Kidney epithelial cell (primary cell): ENCODE measurements around the gene ZNF627. TPM values are rescaled to one million over a fixed set of nuclear protein-coding genes. Genes with fewer than 3 reads are reported as not detected.
A peak's percentile ranks its signal among the peaks of the same experiment; 100 is the strongest.
"Not testable (repeated sequence)": the region's sequence is repeated elsewhere in the genome, so short reads cannot be mapped to it uniquely, and the experiment has no call there.

Experiments
- DNase-seq: peaks from one replicate; pipeline ENCODE4 v3.0.0-alpha.2; 2010; ENCODE audit warnings: low read depth
- H3K27me3 ChIP-seq: 2 replicates; pipeline ENCODE4 v1.6.0; 2011; ENCODE audit warnings: low read length; ENCODE audit not compliant: control insufficient read depth, insufficient read depth
- H3K36me3 ChIP-seq: 2 replicates; pipeline ENCODE4 v1.5.1; 2011; ENCODE audit warnings: low read length; ENCODE audit not compliant: control insufficient read depth, insufficient read depth
- H3K4me3 ChIP-seq: 2 replicates; pipeline ENCODE4 v1.5.1; 2011; ENCODE audit warnings: low read depth, mild to moderate bottlenecking, control low read depth, low read length
- total RNA-seq: library from RNA; depleted of rRNA; stranded (reverse); fragments of >200 nt; gene quantifications from 2 replicates; pipeline ENCODE4 v1.2.3, GENCODE V29; 2015
- TF ChIP-seq, protein P1 (sequence below): IDR thresholded peaks from 2 replicates; pipeline ENCODE4 v1.5.1; 2011; ENCODE audit warnings: mild to moderate bottlenecking, moderate library complexity, low read length, control low read depth, inconsistent platforms; ENCODE audit not compliant: insufficient read depth, poor library complexity, severe bottlenecking

Gene ZNF627
- total RNA-seq, 1 donor from 2014 or later, result 23.1 TPM

DNA sequence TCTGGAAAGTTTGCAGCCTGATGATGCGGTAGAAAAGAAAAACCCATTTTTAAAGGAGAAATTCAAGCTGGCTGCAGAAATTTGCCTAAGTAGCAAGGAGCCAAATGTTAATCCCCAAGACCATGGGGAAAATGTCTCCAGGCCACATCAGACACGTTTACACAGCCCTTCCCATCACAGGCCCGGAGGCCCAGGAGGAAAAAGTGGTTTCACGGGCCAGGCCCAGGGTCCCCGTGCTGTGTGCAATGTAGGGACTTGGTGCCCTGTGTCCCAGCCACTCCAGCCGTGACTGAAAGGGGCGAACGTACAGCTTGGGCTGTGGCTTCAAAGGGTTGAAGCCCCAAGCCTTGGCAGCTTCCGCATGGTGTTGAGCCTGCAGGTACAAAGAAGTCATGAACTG is 35.9 kb downstream of the ZNF627 start:
- Histone ChIP-seq H3K4me3 (no peak overlapping the region), H3K36me3 (no peaks in the 10 kb centered on the region), H3K27me3 (no peaks in the 10 kb centered on the region)
- DNase-seq, result no peak
- TF ChIP-seq, protein P1, sequence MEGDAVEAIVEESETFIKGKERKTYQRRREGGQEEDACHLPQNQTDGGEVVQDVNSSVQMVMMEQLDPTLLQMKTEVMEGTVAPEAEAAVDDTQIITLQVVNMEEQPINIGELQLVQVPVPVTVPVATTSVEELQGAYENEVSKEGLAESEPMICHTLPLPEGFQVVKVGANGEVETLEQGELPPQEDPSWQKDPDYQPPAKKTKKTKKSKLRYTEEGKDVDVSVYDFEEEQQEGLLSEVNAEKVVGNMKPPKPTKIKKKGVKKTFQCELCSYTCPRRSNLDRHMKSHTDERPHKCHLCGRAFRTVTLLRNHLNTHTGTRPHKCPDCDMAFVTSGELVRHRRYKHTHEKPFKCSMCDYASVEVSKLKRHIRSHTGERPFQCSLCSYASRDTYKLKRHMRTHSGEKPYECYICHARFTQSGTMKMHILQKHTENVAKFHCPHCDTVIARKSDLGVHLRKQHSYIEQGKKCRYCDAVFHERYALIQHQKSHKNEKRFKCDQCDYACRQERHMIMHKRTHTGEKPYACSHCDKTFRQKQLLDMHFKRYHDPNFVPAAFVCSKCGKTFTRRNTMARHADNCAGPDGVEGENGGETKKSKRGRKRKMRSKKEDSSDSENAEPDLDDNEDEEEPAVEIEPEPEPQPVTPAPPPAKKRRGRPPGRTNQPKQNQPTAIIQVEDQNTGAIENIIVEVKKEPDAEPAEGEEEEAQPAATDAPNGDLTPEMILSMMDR, result no peak

DNA sequence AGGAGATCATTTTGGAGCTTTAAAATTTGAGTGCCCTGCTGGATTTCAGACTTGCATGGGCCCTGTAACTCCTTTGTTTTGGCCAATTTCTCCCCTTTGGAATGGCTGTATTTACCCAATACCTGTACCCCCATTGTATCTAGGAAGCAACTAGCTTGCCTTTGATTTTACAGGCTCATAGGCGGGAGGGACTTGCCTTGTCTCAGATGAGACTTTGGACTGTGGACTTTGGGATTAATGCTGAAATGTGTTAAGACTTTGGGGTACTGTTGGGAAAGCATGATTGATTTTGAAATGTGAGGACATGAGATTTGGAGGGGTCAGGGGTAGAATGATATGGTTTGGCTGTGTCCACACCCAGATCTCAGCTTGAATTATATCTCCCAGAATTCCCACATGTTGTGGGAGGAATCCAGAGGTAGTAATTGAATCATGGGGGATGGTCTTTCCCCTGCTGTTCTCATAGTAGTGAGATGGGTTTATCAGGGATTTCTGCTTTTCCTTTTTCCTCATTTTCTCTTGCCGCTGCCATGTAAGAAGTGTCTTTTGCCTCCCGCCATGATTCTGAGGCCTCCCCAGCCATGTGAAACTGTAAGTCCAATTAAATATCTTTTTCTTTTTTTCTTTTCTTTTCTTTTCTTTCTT is 36.9 kb downstream of the ZNF627 start:
- H3K27me3 ChIP-seq, DNase-seq, H3K4me3 ChIP-seq, H3K36me3 ChIP-seq: not testable (repeated sequence)

DNA sequence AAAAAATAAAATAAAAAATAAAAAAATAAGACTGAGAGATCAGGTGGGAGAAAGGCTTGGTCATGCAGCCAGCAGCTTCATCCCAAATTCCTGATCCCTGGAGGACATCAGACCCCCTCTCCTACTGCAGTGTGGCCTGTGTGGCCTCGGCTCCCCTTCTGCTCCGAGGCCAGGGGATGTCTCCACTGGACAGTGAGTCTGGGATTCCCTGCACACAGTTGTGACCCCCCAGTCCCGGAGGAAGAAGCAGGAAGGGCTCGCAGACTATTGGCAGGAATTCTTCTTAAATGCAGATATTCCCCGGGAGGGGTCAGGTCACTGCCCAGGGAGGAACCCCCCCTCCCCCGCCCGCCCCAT is 41.9 kb downstream of the ZNF627 start:
- DNase-seq, result no peak
- TF ChIP-seq, protein P1, result no peak
- Histone ChIP-seq H3K27me3 (no peaks in the 10 kb centered on the region), H3K4me3 (no peak overlapping the region), H3K36me3 (no peaks in the 10 kb centered on the region)

DNA sequence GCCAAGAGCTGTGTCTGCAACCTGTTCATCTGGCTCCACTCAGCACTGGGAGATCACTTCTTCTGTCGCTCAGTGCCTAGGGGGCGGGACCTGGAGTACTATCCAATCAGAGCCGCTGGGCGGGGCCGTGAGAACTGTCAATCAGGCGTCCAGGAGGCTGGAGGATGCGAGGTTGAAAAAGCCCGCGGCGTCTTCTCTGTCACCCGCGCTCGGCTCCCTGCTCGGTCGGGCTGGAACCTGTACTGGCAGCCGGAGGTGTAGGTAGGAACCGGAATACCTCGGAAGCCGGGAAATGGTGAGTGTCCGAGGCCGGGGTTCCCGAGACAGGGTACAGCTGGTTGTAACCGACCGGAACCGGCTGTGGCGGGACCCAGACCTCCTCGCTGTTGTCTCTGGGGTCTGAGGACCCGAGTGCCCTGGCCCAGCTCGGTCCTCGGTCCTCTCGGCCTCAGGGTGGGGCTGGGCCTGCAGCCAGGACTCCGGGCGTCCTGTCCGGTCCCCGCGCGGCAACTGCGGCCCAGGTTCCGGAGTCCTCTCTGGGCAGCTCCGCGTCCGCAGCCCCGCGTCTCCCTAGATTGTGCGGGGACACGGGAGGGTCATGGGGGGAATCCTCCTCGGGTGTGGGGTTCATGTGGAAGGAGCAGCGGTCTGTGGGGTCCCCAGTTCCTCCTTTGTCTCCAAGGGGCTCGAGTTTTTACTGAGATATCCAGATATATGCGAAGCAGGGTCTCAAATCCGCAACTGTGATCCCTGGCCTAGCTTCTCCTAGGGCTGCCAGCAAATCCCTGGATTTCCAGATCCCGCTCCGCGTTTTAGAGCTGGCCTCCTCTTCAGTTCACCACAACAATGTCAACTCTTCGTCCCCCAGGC is 42.6 kb downstream of the ZNF627 start:
- no peaks in the 10 kb centered on the region for H3K36me3 ChIP-seq
- DNase-seq, result peak; percentile 73
- peak overlapping the region; percentile 76 for H3K4me3 ChIP-seq
- TF ChIP-seq, protein P1, result no peak
- H3K27me3 ChIP-seq, result no peaks in the 10 kb centered on the region

DNA sequence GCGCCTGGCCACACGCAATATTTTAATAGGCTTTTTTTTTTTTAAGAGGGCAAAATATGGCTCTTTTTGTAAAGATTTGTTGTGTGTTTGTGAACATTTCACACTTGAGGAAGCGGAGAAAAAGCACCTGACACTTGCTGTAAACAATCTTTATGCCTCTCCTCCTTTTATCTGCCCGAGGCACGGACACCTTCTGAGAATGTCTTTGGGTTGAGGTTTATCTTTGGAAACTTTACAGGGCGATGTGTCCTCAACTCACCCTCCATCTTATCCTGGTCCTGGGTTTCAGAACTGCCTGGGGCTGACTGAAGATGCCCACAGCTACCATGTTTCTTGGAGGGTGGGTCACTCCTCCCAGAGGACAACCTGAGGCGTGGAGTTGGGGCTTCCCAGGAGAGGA is 44.0 kb downstream of the ZNF627 start:
- H3K4me3 ChIP-seq, result no peak overlapping the region
- no peak for DNase-seq
- H3K27me3 ChIP-seq, result no peaks in the 10 kb centered on the region
- no peaks in the 10 kb centered on the region for H3K36me3 ChIP-seq
- TF ChIP-seq, protein P1, result no peak

DNA sequence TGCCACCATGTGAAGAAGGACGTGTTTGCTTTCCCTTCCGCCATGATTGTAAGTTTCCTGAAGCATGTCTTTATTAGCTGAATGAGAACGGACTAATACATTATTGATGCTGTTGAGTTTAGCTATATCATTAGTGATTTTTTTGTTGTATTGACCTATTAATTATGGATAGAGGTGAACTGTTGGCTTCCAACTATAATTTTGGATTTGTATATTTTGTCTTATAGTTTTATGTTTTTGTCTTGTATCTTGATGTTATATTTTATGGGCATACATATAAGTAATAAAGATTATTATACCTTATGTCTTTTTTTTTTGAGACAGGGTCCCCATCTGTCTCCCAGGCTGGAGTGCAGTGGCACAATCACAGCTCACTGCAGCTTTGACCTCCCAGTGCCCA is 45.6 kb downstream of the ZNF627 start:
- no peaks in the 10 kb centered on the region for H3K36me3 ChIP-seq
- no peaks in the 10 kb centered on the region for H3K27me3 ChIP-seq
- H3K4me3 ChIP-seq, result no peak overlapping the region
- TF ChIP-seq, protein P1, result no peak
- no peak for DNase-seq
